Measurements from ENCODE around the gene ATXN2. TPM values are rescaled to one million over a fixed set of nuclear protein-coding genes. Genes with fewer than 3 reads are reported as not detected.

The ATXN2 gene
- total RNA-seq, 4 donors from 2014 or later = 63.1 to 102 (median 63.8) TPM

- Histone ChIP-seq H3K4me3 (replicated peaks in 1 of 3) (no peak overlapping the region), H3K36me3 (no peaks in the 10 kb centered on the region), H3K27ac (peak overlapping the region in 2 of 3 donors; percentile 44 to 50), H3K27me3 (no peaks in the 10 kb centered on the region), H3K9me3 (no peaks in the 10 kb centered on the region), H3K4me1 (peaks cover 0 to 58% of the 10 kb centered on the region in 2 donors)
- DNase-seq = no peak
- WGBS, 2 donors = 88 to 99% methylated on average over 7 of the region's 7 CpGs
- no peak for TF ChIP-seq POLR2A (IDR thresholded peaks at IDR 0.05)
- TF ChIP-seq CTCF (IDR thresholded peaks at IDR 0.05) = no peak
- intact Hi-C loops (cut with DNase I) = no loop called here
Measured at GRCh38 chr12:111427417-111428074, 171.6 kb downstream of the ATXN2 start.

- TF ChIP-seq POLR2A (IDR thresholded peaks at IDR 0.05) = no peak
- TF ChIP-seq CTCF (IDR thresholded peaks at IDR 0.05) = no peak
- peaks cover 0 to 58% of the 10 kb centered on the region in 2 donors for H3K4me1 ChIP-seq
- DNase-seq = no peak
- H3K4me3 ChIP-seq (replicated peaks in 1 of 3) = no peak overlapping the region
- intact Hi-C loops (cut with DNase I) = no loop called here
- H3K36me3 ChIP-seq = no peaks in the 10 kb centered on the region
- 85 to 88% methylated on average over 11 of the region's 11 CpGs for WGBS, 2 donors
- no peaks in the 10 kb centered on the region for H3K9me3 ChIP-seq
- no peaks in the 10 kb centered on the region for H3K27me3 ChIP-seq
- no peak overlapping the region for H3K27ac ChIP-seq
Measured at GRCh38 chr12:111426344-111427185, 172.6 kb downstream of the ATXN2 start.

- H3K4me1 ChIP-seq = peaks cover 0 to 53% of the 10 kb centered on the region in 2 donors
- peak overlapping the region in 2 of 3 donors; percentile 10 to 22 for H3K27ac ChIP-seq
- TF ChIP-seq CTCF (IDR thresholded peaks at IDR 0.05) (no peak), POLR2A (IDR thresholded peaks at IDR 0.05) (no peak)
- intact Hi-C loops (cut with DNase I) = no loop called here
- 79 to 85% methylated on average over 8 of the region's 8 CpGs for WGBS, 2 donors
- H3K9me3 ChIP-seq = no peaks in the 10 kb centered on the region
- H3K36me3 ChIP-seq = no peaks in the 10 kb centered on the region
- no peaks in the 10 kb centered on the region for H3K27me3 ChIP-seq
- no peak overlapping the region for H3K4me3 ChIP-seq (replicated peaks in 1 of 3)
- DNase-seq = no peak
Measured at GRCh38 chr12:111425655-111426054, 173.5 kb downstream of the ATXN2 start.

GRCh38 chr12:111424793-111425251, 174.3 kb downstream of the ATXN2 start:
- Histone ChIP-seq H3K4me3 (replicated peaks in 1 of 3) (no peak overlapping the region), H3K4me1 (peaks cover 0 to 45% of the 10 kb centered on the region in 2 donors), H3K27me3 (no peaks in the 10 kb centered on the region), H3K36me3 (peaks cover 0 to 1% of the 10 kb centered on the region in 2 donors), H3K9me3 (no peaks in the 10 kb centered on the region), H3K27ac (peak overlapping the region in 1 of 3 donors; percentile 10)
- DNase-seq = no peak
- TF ChIP-seq POLR2A (IDR thresholded peaks at IDR 0.05) (no peak), CTCF (IDR thresholded peaks at IDR 0.05) (no peak)
- WGBS, 2 donors = 93 to 97% methylated on average over 6 of the region's 6 CpGs
- intact Hi-C loops (cut with DNase I) = no loop called here

All from thyroid gland (tissue), 4 donors.